Stimulated activated CD8-positive, alpha-beta memory T cell treated with anti-CD3 and anti-CD28 coated beads, Interleukin-4, amount 100 ng/mL, for 4 hours (primary cell): ENCODE measurements around the gene XPNPEP1.
"Not testable (repeated sequence)": the region's sequence is repeated elsewhere in the genome, so short reads cannot be mapped to it uniquely, and the experiment has no call there.

Experiments used
- DNase-seq, 2 donors: peaks; one replicate each; pipeline ENCODE4 v3.0.0-alpha.2; 2020; ENCODE audit warnings: low read depth in 2 of 2, low spot score in 1 of 2

The XPNPEP1 gene

DNA sequence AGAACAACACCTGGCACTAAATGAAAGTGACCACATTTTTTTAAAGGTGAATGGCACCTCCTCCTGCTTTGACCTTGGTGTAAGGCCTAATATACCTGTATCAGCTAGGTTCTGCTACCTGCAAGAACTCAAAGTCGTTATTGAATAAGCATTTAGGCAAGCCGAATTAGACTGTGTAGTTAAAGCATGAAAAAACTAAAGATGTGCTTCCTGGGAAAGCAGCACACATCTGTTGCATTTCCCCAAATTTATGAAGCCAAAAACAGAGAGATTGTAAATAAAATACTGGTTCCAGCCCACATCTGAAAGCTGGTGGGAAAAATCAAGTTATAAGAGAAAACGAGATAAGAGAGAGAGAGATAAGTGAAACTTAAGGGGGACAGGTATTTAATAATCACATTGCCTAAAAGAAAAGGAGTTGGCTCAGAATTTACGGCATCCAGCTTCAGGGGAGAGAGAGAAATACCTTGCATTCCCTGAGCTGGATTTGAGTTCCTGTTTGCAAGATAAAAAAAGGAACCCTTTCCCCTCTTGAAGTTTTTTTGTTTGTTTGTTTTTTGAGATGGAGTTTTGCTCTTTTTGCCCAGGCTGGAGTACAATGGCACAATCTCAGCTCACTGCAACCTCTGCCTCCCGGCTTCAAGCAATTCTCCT lies 1.8 kb upstream of the XPNPEP1 start:
- no peak for DNase-seq

DNA sequence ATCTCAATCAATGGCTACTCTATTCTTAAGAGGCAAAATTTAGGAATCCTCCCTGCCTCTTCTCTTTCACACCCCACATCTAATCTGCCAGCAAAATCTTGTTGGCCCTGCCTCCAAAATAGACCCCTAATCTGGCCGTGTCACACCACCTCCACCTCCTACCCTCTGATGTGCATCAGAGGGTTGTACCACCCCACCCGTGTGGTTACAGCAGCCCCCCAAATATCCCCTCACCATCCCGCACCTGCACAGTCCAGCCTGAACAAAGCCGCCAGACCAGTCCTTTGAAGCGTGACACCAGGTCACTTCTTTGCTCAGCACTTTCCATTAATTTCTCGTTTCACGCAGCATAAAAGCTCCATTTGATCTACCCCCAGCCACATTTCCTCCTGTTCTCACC lies 776 bp upstream of the XPNPEP1 start:
- DNase-seq: no peak

DNA sequence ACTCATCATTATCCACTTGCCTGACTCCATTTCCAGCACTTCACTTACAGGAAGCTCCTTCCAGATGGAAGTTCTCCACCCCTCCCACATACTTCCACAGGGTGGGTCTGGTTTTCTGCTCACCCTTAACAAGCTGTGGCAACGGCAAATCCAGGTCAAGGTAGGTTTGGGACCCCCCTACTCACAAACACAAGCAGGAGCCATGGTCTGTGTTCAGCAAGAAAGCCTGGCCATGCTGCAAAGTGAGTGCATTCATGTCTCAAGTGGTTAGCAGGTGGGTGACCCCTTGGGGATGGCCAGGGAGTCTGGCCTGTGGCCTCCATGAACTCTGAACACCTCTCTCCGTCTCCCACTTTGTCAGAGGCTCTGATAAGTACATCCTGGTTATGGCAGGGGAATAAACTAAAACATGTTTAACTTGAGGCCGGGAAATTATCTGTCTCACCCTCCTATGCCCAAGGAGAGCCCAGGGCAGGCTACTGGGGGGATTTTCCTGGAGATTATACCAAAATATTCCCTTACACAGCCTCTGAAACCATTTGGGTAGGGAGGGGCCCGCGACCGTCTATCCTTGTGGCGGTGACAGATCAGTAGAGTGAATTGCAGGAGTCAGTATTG lies 844 bp downstream of the XPNPEP1 start:
- no peak for DNase-seq

DNA sequence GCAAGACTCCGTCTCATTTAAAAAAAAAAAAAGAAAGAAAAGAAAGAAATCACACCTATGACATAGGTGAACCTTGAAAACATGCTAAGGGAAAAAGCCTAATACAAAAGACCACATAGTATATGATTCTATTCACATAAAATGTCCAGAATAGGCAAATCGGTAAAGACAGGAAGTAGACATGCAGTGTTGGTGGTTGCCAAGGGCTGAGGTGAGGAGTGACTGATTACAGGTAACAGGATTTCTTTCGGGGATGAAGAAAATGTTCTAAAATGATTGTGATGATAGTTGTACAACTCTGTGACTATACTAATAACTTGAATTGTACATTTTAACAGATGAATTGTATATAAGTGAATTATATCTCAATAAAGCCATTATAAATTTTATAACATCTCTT lies 3.3 kb downstream of the XPNPEP1 start:
- no peak for DNase-seq

DNA sequence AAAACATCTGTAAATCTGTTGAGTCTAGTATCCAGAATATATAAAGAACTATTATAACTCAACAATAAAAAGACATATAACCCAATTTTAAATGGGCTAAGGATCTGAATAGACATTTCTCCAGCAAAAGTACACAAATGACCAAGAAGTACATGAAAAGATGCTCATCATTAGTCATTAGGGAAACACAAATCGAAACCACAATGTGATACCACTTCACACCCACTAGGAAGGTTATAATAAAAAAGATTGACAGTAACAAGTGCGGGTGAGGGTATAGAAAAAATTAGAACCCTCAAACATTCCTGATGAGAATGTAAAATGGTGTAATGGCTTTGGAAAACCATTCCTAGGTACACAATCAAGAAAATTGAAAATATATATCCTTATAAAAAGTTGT lies 4.1 kb downstream of the XPNPEP1 start:
- DNase-seq: no peak

DNA sequence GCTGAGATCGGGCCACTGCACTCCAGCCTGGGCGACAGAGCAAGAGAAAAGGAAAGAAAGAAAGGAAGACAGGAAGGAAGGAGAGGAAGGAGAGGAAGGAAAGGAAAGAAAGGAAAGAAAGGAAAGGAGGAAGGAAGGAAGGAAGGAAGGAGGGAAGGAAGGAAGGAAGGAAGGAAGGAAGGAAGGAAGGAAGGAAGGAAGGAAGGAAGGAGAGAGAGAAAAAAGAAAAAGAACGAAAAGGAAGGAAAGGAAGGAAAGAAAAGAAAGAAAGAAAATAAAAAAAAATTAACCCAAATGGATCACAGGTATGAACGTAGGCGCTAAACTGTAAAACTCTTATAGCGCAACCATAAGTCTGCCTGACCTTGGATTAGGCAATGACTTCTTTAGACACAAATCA lies 4.6 kb downstream of the XPNPEP1 start:
- not testable (repeated sequence) for DNase-seq

DNA sequence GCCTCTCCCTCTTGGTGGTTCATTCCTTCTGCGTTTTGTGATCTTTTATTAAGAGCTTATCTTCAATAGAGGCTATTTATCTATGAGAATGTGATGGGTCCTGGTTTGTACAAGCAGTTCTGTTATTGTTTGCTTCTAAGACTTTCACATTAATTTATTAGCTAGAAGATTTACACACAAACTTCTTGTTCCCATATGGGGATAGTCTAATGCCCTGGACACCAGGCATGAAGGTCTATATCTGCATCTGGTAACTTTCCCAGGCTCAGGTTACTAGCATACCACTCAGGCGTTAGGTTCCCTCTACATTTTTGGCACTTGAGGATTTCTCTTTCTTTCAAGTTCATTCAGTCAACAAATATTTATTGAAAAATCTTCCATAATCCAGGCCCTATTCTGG lies 7.7 kb downstream of the XPNPEP1 start:
- no peak for DNase-seq

DNA sequence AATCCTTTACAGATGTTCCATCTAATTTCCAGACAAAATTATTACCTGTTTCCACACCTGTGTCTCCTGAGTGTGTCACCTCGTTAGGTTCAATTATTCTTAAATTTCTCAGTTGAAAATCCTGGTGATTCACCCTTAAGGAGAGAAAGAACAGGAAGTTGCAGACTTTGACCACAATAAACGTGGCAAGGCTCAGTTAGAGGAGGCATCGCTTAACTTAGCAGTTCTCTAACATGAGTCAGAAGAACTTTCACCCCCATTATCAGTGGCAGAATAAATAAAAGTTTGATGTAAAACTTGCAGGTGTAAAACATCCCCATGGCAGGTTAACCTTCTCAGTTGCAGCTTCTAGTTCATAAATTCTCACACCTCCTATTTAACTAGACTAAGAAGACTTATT lies 8.3 kb downstream of the XPNPEP1 start:
- no peak for DNase-seq

DNA sequence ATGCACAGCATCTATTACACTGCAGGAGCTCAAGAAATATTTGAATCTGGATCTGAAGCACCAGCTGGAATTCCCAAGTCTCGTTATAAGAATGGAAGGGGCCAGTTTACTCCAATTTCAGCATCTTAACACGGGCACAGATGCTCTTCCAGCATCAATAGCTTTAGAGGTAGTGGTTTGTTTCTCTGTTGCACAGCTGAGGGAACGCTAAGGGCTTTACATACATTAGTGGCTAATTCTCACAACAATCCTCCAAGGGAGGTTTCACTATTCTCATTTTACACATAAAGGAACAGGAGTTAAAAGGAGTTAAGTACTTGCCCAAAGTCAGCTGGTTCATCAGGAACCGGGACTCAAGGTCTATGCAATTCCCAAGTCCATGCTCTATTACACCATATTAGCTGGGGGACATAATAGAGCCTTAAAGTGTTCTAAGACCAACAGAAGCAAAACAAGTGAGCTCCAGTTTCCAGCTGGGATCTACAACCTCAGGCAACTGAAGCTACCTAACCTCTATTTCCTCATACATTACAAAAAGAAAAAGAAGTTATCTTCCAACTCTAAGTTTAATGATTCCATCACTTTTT lies 9.9 kb downstream of the XPNPEP1 start:
- no peak for DNase-seq

DNA sequence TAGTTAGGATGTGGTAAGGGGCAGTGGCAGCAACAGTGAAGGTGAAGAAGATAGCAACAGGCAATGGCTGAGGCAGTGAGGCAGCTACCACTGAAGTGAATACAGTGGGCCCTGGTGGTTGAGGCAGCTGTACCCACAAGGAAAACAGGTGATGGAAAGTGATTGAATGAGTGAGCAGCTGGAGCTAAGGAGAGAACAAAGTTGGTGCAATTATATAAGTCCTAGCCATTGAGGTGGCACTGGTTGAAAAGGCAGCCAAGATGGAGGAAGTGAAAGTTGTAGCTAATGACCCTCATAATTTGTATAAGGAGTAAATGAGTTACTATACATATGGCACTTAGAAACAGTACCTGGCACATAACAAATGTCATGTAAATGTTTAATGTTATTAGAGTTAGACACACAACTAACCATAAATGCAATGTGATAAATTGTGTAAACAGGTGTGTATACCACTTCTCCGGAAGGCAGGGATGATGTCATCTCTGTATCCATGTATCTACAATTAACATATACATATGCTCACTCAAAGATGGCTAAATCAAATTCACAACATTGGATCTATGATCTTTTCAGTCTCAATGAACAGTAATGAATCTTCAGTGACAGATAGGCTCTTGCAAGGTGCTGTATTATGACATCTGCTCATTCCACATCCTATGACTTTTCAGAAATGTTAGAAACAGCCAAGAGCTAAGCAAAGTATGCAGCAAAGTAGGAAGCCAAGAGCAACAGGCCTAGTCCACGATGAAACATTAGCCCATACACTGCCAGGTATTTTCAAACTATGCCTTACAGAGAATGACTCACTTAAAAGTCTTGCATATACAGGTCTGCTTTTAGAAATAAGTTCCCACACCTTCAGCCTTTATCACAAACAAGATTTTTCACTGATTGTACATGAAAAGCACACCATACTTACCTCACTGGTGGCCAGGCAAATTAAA lies 10.7 kb downstream of the XPNPEP1 start:
- no peak for DNase-seq

DNA sequence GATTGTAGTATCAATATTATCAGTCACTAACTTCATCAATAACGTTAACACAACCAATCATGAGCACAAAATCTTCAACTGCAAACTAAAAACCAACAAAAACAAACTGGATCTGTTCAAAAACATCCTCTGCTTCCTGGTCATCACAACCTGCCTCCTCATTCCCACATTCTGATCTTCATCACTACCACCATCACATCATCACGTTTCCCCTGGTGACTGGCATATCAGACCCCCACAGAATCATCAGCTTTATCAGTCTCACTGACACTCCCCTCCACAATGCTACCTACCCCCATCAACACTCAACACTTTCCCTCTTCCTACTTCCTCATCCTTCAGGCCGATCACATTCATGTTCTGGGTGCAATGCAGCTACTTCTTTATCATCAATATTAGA lies 11.4 kb downstream of the XPNPEP1 start:
- DNase-seq: no peak

DNA sequence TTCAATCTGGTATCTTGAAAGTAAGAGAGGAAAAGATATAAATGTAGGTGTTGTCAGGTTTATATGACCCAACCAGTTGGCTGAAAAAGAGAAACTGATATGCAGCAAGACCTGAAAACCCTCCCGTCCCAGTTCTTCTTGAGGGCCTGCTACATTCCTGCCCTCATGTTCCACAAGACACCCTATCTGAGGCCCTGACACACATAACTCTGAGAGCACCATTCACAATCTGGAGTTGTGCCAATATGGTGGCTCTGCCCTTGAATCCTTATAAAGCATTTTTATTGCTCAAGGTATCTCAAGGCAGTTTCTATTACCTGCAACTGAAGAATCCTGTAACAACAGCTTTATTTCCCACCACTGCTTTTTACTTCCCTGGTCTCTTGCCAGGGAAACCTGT lies 17.0 kb downstream of the XPNPEP1 start:
- no peak for DNase-seq

DNA sequence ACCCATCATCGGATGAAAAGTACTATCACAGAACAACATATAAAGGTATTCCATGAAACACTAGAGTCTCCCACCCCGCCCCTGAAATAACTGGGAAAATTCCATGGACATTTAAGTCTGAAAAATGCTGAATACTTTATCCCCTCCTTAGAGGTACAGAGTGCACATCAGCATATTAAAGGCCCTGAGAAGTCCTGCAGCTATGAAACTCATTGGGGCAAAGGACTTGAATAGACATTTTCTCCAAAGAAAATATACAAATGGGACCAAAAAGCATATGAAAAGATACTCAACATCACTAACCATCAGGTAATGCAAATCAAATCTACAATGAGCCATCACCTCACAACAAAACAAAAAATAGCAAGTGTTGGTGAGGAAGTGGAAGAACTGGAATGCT lies 18.9 kb downstream of the XPNPEP1 start:
- no peak for DNase-seq

DNA sequence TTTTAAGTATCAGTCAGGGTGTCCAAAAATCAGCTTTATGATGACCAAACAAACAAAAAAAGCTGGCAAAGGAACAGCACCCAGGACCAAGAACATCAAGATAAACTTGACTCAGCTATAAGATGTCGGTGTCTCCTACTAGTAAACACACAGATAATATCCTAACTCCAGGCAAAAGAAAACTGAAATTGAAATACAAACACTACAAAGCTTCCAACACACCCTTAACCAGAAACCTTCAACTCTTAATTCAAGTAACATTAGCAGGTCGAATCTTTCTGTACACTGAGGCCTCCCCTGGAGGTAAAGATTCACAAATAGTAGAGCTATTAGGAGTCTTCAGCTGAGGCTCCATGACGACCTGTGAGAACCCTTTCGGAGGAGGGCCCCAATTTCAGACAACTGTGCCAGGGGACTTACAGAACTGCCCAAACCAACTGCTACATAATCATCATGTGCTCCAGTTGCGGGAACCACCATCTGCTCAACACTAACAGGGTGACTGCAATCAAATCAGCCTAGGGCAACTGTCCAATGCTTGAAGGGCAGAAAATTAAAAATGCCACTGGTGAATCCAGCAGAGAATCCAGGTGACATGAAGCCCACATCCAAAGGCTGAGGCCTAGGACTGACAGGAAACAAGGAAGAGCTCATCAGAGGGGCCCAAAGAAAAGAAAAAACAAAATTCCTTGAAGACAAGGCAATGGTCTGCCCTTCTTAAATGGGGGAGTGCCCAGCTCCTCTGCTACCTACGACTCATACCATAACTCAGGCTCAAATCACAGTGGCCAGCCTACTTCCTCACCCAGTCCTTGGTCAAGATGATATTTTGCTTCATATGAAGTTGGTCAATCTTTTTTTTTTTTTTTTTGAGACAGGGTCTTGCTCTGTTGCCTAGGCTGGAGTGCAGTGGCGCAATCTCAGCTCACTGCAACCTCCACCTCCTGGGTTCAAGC lies 20.0 kb downstream of the XPNPEP1 start:
- DNase-seq: no peak

DNA sequence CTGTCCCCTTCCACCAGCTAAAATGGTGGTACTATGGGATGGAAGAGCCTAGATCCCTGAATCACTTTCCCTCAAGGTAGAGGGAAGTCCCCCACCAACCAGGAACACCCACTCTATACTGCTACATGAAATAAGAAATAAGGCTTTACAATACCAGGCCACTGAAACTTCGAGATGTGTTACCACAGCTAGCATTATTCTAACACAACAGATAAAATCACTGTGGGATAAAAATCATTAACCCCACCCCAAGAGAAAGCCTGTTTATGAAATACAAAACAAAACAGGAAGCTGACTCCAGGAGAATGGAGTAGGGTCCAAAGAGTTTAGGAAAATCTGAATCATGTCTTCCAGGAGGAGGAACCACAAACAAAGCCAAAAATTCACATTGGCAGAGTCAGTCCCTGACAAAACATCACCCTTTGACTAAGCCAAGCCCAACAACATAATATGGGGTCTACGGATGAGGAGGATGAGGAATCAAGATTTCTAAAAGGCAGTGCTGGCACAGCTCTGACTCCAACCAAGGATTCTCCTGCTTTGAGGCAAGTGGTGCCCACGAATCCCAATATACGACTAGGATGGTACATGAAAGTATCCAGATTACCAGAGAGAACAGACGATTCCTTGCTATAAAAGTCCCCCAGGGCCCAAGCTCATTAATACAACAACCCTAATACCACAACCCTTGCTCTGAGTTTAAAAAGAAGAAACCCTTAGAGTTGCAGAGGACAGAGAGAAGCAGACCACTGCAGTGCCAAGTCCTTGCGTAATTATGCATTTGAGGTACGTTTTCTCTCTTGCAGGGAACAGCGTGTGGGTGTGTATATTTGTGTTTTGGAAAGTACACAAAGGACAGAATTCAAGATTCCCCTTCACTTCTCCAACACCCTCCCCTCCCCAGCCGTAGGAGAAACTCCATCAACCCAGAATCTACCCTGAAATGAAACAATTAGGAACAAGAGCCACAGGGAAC lies 23.7 kb downstream of the XPNPEP1 start:
- DNase-seq: no peak

DNA sequence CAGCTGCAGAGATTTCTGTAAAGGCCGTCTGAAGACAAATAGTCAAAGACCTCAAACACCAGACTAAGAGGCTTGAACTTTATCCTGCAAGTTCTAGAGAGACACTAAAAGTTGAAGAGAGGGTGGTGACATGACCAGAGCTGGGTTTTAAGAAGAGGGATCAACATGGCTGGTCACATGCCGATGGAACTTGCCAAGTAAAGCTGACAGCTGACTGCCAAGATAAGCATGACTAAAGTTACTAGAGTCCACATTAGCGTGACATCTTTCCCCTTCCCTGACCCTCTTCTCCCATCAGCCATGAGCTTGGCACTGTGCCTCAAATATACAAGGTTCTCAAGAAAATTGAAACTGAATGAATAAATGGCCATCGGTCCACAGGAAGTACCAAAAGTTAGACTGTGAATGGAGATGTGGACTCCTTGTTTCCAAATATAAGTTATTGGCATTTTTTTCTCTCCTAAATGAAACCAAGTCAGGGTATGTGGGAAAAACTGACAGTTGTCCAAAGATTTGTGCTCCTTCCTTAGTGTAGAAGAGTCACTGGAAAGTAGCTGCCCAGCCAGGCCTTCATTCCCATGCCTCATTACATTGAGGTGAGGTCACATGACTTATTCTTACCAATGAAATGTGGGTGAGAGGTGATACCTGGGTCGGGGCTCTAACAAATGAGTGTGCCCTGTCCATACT lies 24.5 kb downstream of the XPNPEP1 start:
- DNase-seq: no peak

DNA sequence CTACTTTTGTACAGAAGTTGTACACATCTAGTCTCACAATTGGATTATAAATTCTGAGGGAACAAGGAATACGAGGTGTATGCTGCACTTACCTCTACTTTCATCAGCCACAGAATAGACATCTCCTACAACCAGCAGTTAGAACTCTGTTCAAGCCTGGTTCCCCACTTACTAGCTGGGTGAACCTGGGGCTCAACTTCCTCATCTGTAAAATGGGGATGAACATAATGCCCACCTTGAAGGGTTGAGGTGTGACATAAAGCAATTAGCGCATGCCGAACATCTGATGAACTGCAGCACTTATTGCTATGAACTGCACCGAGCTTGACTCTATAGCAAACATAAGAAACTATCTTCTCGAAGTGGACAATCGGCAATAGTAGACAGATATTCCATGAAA lies 25.3 kb downstream of the XPNPEP1 start:
- no peak for DNase-seq

DNA sequence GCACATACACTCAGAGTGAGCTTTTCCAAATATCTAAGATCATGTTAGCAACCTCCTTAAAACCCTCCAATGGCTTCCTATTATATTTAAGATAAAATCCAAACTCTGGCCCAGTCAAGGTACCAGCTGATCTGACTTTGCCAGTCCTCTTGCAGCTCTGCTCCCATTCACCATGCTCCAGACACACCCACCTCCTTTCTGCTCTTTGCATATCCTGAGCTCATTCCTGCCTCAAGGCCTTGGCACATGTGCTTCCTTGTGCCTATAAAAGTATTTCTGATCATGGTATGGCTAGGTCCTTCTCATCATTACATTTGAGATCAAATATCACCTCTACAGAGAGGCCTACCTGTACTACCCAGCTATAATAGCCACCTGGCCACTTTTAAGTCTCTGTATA lies 27.5 kb downstream of the XPNPEP1 start:
- DNase-seq: no peak
